ENCODE measurements around the gene KLHL2. TPM values are rescaled to one million over a fixed set of nuclear protein-coding genes. Genes with fewer than 3 reads are reported as not detected.

KLHL2 gene
- total and polyA plus RNA-seq, 9 of the 15 experiments (the other 6 are each of a cell fraction or from before 2014, with no cell fraction given), result 2.5 to 11.3 (median 6.1) TPM

GRCh38 chr4:165325732-165326512 is 118.6 kb downstream of the KLHL2 start (continued):
- 0 out of 2 replicates have a peak, but pooled peaks have one; percentile 64 for TF ChIP-seq MYNN (IDR thresholded peaks at IDR 0.05)
- TF ChIP-seq MYNN (CRISPR knock-in tag; IDR thresholded peaks at IDR 0.05), result no peak
- TF ChIP-seq ZNF197 (CRISPR knock-in tag; IDR thresholded peaks at IDR 0.05; ENCODE audit: low read depth), result no peak
- TF ChIP-seq ETV1 (tag; conservative IDR thresholded peaks at IDR 0.05; ENCODE audit: low read depth), result 0 out of 2 replicates have a peak, but pooled peaks have one; percentile 22
- TF ChIP-seq, protein P1, sequence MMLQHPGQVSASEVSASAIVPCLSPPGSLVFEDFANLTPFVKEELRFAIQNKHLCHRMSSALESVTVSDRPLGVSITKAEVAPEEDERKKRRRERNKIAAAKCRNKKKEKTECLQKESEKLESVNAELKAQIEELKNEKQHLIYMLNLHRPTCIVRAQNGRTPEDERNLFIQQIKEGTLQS (IDR thresholded peaks at IDR 0.05), result peak; percentile 93
- TF ChIP-seq, protein P1 (CRISPR knock-in tag; conservative IDR thresholded peaks at IDR 0.05), result no peak
- no peak for TF ChIP-seq JUNB (CRISPR knock-in tag; conservative IDR thresholded peaks at IDR 0.05)
- no peak for TF ChIP-seq RNF2 (IDR thresholded peaks at IDR 0.05)
- TF ChIP-seq, protein P2, sequence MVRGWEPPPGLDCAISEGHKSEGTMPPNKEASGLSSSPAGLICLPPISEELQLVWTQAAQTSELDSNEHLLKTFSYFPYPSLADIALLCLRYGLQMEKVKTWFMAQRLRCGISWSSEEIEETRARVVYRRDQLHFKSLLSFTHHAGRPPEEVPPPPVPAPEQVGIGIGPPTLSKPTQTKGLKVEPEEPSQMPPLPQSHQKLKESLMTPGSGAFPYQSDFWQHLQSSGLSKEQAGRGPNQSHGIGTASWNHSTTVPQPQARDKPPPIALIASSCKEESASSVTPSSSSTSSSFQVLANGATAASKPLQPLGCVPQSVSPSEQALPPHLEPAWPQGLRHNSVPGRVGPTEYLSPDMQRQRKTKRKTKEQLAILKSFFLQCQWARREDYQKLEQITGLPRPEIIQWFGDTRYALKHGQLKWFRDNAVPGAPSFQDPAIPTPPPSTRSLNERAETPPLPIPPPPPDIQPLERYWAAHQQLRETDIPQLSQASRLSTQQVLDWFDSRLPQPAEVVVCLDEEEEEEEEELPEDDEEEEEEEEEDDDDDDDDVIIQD (CRISPR knock-in tag; IDR thresholded peaks at IDR 0.05), result no peak
- TF ChIP-seq CBX1 (IDR thresholded peaks at IDR 0.05; ENCODE audit: low read depth), result 0 out of 2 replicates have a peak, but pooled peaks have one; percentile 46
- peak; percentile 60 for TF ChIP-seq NFIC (IDR thresholded peaks at IDR 0.05)
- peak in 1 of 2 experiments; percentile 58; a peak in 2 of 4 replicates for TF ChIP-seq HDAC1 (IDR thresholded peaks at IDR 0.05)
- no peak for TF ChIP-seq ARID3A (IDR thresholded peaks at IDR 0.05; ENCODE audit: borderline replicate concordance, low read depth, low read length)
- TF ChIP-seq JUN (IDR thresholded peaks at IDR 0.05; ENCODE audit: borderline replicate concordance, low read depth, low read length), result peak; percentile 77; the same call in 1 of the 2 replicates
- TF ChIP-seq JUN (CRISPR knock-in tag; IDR thresholded peaks at IDR 0.05; ENCODE audit: borderline replicate concordance), result no peak
- TF ChIP-seq ZNF253 (CRISPR knock-in tag; conservative IDR thresholded peaks at IDR 0.05), result no peak
- peak; percentile 57; the same call in 1 of the 2 replicates for TF ChIP-seq ZEB2 (IDR thresholded peaks at IDR 0.05)
- TF ChIP-seq C11orf30 (IDR thresholded peaks at IDR 0.05; ENCODE audit: low read depth), result peak; percentile 99
- peak; percentile 90 for TF ChIP-seq JUND (IDR thresholded peaks at IDR 0.05; ENCODE audit: borderline replicate concordance, low read depth, low read length)
- TF ChIP-seq JUND (tag; IDR thresholded peaks at IDR 0.05; ENCODE audit: borderline replicate concordance, low read depth, low read length), result peak; percentile 92; the same call in 2 of the 3 replicates
- 0 out of 4 replicates have a peak, but pooled peaks of 1 of the 2 experiments have one; percentile 29 for TF ChIP-seq FOXK2 (conservative IDR thresholded peaks at IDR 0.05 in 1 of 2, IDR thresholded peaks at IDR 0.05 in 1 of 2; ENCODE audit: low read depth in 2 of 2)
- TF ChIP-seq FOXM1 (IDR thresholded peaks at IDR 0.05; ENCODE audit: low read depth), result peak; percentile 19; the same call in 1 of the 2 replicates
- TF ChIP-seq FOXM1 (CRISPR knock-in tag; IDR thresholded peaks at IDR 0.05; ENCODE audit: low read depth), result no peak
- peak; percentile 76 to 81 for TF ChIP-seq TRIM24 (IDR thresholded peaks at IDR 0.05)
- TF ChIP-seq ERF (CRISPR knock-in tag; IDR thresholded peaks at IDR 0.05), result no peak
- no peak for TF ChIP-seq POLR3G (IDR thresholded peaks at IDR 0.05; ENCODE audit: extremely low read depth, insufficient read length, insufficient replicate concordance)
- peak; percentile 1 for TF ChIP-seq BRD9 (IDR thresholded peaks at IDR 0.05; ENCODE audit: low read depth, partially characterized antibody)
